Measurements from ENCODE around the gene SNX9.
"Not testable (repeated sequence)": the region's sequence is repeated elsewhere in the genome, so short reads cannot be mapped to it uniquely, and the experiment has no call there.

The SNX9 gene

DNA sequence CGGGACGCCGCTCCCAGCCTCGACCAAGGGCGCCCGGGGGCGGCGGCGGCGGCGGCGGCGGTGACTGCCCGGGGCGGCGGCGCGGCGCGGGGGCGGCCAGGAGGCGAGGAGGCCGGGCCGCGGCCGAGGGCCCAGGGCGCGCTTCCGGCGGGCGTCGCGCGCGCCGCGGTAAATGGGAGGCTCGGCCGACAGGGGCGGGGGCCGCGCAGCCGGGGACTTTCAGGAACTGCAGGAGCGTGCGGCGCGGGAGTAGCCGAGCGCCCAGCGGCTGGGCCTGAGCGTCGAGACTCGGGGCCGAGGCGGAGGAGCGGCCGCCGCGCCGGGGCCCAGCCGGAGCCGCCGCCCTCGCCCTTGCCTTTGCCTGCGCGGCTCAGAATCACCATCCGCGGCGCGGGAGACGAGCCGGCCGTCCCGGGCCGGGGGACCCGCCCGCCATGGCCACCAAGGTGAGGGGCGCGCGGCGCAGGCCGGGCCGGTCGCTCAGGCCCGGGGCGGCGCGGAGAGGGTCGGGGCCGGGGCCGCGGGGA lies at the start of gene SNX9:
Gene SNX9 (plus strand): TSS at position 246 of the 527 bp plus-strand sequence. CDS start 189 bp downstream, at position 435.
- no peak for FAIRE-seq

DNA sequence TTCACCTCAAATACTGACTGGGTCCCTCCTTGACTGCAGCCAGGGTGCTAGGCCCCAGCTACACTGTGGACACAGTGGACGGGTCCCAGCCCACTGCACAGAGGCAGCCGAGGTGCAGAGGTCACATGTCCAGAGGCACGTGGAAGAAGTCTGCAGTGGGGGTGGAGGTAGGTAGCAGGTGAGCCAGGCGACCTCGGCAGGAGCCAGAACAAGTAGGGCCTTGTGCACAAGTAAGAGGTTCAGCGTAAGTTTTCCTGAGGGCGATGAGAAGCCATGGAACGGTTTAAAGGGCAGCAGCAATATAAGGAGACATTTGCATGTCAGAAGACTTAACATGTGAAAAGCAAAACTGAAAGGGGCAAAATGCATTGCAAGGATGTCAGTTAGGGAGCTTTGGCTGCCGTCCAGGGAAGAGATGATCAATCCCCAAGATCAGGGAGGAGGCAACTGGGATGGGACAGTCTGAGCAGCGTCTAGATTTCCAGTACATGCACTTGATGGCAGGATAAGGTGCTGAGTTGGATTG lies 49.7 kb upstream of the SNX9 start:
- FAIRE-seq: no peak

GRCh38 chr6:157774153-157775135 lies 48.6 kb upstream of the SNX9 start:
- FAIRE-seq: no peak

GRCh38 chr6:157775376-157775775 lies 47.7 kb upstream of the SNX9 start:
- no peak for FAIRE-seq

GRCh38 chr6:157777344-157777743 lies 45.7 kb upstream of the SNX9 start:
- no peak for FAIRE-seq

DNA sequence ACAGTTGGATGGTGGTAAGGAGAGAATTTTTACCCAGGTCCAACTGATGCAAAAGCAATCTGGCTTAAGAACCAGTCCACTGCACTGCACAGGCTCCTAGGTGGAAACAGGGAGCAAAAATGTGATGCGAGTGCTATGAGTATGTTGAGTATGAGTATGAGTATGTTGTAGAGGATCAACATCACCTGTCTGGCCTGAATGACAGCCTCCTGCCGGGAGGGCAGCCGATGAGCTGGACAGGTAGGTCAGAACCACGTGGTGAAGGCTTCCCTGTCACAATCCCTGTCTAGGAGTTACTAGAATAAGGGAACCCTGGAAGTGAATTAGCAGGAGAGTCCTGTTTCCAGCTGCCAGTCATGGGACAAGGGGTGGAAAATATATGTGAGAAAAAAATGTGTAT lies 44.3 kb upstream of the SNX9 start:
- FAIRE-seq: no peak

DNA sequence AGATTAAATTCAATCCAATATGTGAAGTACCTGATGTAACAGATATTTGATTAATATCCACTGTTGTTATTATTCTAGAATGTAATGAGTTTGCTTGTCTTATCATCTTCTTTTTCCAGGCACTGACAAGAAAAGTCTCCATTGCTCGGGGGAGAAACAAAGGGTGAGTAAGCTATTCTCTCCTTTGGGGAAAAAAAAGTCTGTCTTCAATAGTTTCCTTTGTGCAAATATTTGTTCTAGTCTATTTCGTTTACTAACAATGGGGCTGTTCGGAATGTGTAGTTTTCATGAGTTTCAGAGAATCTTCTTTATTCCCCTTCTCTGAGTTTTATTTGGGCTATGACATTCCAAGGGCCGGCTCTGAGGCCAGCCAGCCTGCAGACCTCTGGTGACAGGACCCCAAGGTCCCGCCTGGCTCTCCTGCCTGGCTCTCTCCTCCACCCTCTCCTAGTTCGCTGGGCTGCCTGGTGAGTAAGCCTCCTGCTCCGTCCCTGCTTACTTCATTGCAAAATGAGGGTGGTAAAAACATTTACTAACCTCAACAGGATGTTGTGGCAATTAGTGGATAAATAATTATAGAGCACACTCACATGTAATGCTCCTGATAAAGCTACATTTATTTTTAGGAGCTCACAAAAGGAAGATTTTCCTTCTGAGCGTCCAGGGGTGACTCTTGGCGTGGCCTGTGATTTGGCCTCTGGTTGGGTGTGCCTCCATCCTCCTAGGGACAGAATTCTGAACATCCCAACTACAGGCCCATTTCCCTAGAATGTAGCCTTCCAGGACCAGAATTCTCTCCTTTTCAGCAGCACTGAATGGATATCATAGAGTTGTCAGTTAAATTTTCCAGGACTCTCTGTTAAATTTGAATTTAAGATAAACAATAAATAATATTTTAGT lies 43.1 kb upstream of the SNX9 start:
- no peak for FAIRE-seq

- no peak for FAIRE-seq
Measured at GRCh38 chr6:157785636-157786035, 37.4 kb upstream of the SNX9 start.

GRCh38 chr6:157786221-157786620 lies 36.8 kb upstream of the SNX9 start:
- no peak for FAIRE-seq

- FAIRE-seq: no peak
Measured at GRCh38 chr6:157787080-157787479, 36.0 kb upstream of the SNX9 start.

DNA sequence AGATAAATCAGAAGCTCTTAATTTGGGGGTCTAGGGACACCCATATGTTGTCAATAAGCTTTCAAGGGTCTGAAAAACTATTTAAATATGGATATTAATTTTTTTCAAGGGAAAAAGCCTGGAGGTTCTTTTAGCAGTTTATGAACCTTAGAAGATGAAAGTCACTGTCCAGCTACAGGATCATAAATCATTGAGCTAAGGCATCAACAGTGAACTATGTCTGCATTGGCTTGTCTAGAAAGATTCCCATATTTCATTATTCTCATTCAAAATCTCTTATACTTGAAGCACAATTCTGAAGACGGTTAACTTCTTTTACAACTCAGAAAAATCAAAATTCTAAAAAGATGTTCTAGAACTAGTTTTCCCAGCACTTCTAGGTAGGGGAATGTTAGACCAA lies 34.9 kb upstream of the SNX9 start:
- FAIRE-seq: no peak

DNA sequence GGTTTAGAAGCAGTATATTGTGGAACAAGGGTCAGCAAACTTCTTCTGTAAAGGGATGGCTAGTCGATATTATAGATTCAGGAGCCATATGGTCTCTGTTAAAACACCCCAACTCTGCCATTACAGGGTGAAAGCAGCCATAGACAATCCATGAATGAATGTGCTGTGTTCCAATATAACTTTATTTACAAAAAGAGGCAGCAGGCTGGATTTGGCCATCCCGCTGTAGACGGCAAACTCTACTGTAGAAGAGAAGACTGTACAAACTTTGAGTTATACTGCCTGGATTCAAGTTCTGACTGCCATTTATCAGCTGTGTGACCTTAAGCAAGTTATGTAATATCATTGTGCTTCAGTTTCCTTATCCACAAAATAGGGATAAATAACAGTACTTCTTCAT lies 33.7 kb upstream of the SNX9 start:
- no peak for FAIRE-seq

- no peak for FAIRE-seq
Measured at GRCh38 chr6:157789861-157790260, 33.2 kb upstream of the SNX9 start.

- no peak for FAIRE-seq
Measured at GRCh38 chr6:157790548-157791160, 32.4 kb upstream of the SNX9 start.

GRCh38 chr6:157791450-157791849 lies 31.6 kb upstream of the SNX9 start:
- no peak for FAIRE-seq

DNA sequence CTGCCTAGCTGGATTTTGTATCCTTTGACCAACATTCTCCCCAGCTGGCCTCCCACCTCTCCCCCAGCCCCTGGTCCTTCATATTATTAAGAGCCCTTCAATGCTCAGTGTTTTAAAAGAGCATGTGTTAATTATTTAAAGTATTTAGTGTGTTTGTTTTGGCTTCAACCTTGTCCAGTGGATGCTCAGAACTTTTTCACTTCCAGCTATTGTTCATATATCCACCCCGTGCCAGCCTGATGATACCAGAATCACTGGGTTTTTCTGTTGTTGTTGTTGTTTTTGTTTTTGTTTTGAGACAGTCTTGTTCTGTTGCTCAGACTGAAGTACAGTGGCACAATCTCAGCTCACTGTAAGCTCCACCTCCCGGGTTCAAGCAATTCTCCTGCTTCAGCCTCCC lies 30.4 kb upstream of the SNX9 start:
- FAIRE-seq: no peak

DNA sequence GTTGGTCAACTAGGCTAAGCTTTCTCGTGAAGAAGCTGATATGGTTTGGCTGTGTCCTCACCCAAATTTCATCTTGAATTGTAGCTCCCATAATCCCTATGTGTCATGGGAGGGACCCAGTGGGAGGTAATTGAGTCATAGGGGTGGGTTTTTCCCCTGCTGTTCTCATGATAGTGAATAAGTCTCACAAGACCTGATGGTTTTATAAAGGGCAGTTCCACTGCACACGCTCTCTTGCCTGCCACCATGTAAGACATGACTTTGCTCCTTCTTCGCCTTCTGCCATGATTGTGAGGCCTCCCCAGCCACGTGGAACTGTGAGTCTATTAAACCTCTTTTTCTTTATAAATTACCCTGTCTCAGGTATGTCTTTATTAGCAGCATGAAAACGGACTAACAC lies 29.0 kb upstream of the SNX9 start:
- not testable (repeated sequence) for FAIRE-seq

- no peak for FAIRE-seq
Measured at GRCh38 chr6:157795841-157796240, 27.2 kb upstream of the SNX9 start.

DNA sequence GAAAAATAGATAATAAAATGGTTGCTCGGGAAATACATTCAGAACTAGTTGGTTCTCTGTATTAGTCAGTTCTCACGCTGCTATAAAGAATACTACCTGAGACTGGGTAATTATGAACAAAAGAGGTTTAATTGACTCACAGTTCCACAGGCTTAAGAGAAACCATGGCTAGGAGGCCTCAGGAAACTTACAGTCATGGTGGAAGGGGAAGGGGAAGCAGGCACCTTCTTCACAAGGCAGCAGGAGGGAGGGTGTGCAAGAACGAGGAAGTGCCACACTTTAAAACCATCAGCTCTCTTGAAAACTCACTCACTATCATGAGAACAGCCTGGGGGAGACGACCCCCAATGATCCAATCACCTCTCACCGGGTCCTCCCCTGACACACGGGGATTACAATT lies 24.2 kb upstream of the SNX9 start:
- FAIRE-seq: no peak

DNA sequence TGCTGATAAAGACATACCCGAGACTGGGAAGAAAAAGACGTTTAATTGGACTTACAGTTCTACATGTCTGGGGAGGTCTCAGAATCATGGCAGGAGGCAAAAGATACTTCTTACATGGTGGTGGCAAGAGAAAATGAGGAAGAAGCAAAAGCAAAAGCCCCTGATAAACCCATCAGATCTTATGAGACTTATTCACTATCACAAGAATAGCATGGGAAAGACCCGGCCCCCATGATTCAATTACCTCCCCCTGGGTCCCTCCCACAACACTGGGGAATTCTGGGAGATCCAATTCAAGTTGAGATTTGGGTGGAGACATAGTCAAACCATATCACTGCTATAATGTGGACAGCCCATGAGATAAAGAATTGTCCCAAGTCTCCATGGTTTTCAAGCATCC lies 23.5 kb upstream of the SNX9 start:
- not testable (repeated sequence) for FAIRE-seq

GRCh38 chr6:157800420-157801237 lies 22.4 kb upstream of the SNX9 start:
- FAIRE-seq: no peak

Data from G401.6 (cell line).